Measurements from ENCODE around the gene CD36.

Gene CD36

DNA sequence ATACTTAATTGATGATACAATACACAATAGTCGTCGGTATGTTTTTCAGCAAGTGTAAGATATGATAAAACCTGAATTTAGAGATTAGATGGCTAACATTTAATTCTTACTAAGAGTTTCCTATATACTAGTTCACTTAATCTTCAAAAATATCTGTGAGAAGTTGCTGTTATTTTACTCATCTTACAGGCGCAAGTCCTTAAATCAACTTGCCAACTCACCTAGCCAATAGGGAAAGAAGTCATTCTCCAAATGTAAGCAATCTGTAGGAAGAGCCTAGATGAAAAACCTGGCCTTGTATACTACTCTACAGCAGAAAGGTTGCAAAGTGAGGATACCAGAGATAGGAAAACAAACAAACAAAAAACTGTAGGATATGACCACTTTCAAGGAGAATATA, 10.6 kb downstream of the CD36 start:
- Histone ChIP-seq H2AFZ (ENCODE audit: low read depth) (no peak overlapping the region), H3K9ac (no peak overlapping the region), H3K27me3 (ENCODE audit: insufficient read depth, low read depth) (no peaks in the 10 kb centered on the region), H4K20me1 (ENCODE audit: insufficient read depth) (no peaks in the 10 kb centered on the region), H3K27ac (no peak overlapping the region), H3K4me3 (IDR thresholded peaks at IDR 0.05; ENCODE audit: insufficient read depth, low read depth, low read length) (no peak overlapping the region), H3K79me2 (ENCODE audit: insufficient read depth, low read depth) (no peaks in the 10 kb centered on the region), H3K36me3 (ENCODE audit: insufficient read depth) (no peaks in the 10 kb centered on the region), H3K4me1 (ENCODE audit: low read depth, poor library complexity, severe bottlenecking) (no peaks in the 10 kb centered on the region), H3K4me2 (no peak overlapping the region)
- TF ChIP-seq, protein P1, sequence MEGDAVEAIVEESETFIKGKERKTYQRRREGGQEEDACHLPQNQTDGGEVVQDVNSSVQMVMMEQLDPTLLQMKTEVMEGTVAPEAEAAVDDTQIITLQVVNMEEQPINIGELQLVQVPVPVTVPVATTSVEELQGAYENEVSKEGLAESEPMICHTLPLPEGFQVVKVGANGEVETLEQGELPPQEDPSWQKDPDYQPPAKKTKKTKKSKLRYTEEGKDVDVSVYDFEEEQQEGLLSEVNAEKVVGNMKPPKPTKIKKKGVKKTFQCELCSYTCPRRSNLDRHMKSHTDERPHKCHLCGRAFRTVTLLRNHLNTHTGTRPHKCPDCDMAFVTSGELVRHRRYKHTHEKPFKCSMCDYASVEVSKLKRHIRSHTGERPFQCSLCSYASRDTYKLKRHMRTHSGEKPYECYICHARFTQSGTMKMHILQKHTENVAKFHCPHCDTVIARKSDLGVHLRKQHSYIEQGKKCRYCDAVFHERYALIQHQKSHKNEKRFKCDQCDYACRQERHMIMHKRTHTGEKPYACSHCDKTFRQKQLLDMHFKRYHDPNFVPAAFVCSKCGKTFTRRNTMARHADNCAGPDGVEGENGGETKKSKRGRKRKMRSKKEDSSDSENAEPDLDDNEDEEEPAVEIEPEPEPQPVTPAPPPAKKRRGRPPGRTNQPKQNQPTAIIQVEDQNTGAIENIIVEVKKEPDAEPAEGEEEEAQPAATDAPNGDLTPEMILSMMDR (conservative IDR thresholded peaks at IDR 0.05; ENCODE audit: low read depth, low read length), result no peak

DNA sequence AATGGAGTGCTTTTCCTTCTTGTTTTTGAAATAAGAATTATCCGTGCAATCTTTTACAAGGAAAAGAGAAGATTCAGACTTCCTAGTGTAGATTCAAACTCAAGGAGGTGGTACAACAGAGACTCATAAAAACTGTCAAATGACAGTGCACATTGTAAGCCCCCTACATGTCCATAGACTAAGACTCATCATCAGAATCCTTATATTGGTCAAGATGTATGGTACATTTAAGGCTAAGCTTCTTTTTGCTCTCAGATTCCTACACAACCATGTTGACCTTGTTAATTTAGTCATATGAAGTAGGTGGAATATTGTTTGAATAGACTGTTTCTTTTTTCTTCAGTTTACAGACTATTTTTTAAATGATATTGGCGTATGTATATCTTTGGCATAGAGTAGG, 11.6 kb downstream of the CD36 start:
- H3K9ac ChIP-seq, result no peak overlapping the region
- H2AFZ ChIP-seq (ENCODE audit: low read depth), result no peak overlapping the region
- TF ChIP-seq, protein P1 (conservative IDR thresholded peaks at IDR 0.05; ENCODE audit: low read depth, low read length), result no peak
- H3K36me3 ChIP-seq (ENCODE audit: insufficient read depth), result no peaks in the 10 kb centered on the region
- no peak overlapping the region for H3K27ac ChIP-seq
- H3K4me1 ChIP-seq (ENCODE audit: low read depth, poor library complexity, severe bottlenecking), result no peaks in the 10 kb centered on the region
- no peaks in the 10 kb centered on the region for H3K27me3 ChIP-seq (ENCODE audit: insufficient read depth, low read depth)
- H3K4me3 ChIP-seq (IDR thresholded peaks at IDR 0.05; ENCODE audit: insufficient read depth, low read depth, low read length), result no peak overlapping the region
- H3K79me2 ChIP-seq (ENCODE audit: insufficient read depth, low read depth), result no peaks in the 10 kb centered on the region
- no peak overlapping the region for H3K4me2 ChIP-seq
- no peaks in the 10 kb centered on the region for H4K20me1 ChIP-seq (ENCODE audit: insufficient read depth)

DNA sequence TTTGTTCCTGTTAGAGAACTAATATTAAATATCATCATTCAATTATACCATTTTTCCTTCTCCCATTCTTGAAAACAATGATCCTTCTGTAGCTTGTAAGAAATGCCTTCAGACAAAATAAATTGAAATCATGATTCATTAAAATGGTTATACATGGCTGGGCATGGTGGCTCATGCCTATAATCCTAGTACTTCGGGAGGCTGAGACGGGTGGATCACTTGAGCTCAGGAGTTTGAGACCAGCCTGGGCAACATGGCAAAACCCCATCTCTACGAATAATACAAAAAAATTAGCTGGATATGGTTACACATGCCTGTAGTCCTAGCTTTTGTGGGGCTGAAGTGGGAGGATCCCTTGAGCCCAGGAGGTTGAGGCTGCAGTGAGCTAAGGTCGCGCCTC, 13.0 kb downstream of the CD36 start:
- Histone ChIP-seq H3K4me2 (no peak overlapping the region), H3K36me3 (ENCODE audit: insufficient read depth) (no peaks in the 10 kb centered on the region), H3K27me3 (ENCODE audit: insufficient read depth, low read depth) (no peaks in the 10 kb centered on the region), H3K9ac (no peak overlapping the region), H4K20me1 (ENCODE audit: insufficient read depth) (no peaks in the 10 kb centered on the region), H2AFZ (ENCODE audit: low read depth) (no peak overlapping the region), H3K79me2 (ENCODE audit: insufficient read depth, low read depth) (no peaks in the 10 kb centered on the region), H3K4me1 (ENCODE audit: low read depth, poor library complexity, severe bottlenecking) (no peaks in the 10 kb centered on the region), H3K27ac (no peak overlapping the region), H3K4me3 (IDR thresholded peaks at IDR 0.05; ENCODE audit: insufficient read depth, low read depth, low read length) (no peak overlapping the region)
- TF ChIP-seq, protein P1 (conservative IDR thresholded peaks at IDR 0.05; ENCODE audit: low read depth, low read length), result no peak

DNA sequence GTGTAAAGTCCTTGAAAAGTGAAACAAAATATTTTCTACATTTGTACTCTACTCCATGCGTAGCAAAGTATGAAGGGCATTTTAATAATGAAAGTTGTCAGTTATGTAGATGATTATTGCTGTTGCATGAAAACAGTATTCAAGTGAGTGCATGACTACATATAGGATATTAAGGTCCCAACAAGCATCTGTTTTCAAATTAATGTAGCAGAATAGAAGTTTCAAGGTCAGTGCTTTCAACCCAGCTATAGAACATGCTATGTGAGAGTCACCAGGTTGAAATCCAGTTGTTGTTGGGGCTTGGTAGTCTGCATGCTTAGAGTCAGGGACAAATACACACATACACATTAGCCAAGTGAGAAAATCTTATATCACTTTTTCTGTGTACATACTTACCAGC, 14.8 kb downstream of the CD36 start:
- Histone ChIP-seq H4K20me1 (ENCODE audit: insufficient read depth) (no peaks in the 10 kb centered on the region), H3K79me2 (ENCODE audit: insufficient read depth, low read depth) (no peaks in the 10 kb centered on the region), H3K4me1 (ENCODE audit: low read depth, poor library complexity, severe bottlenecking) (no peaks in the 10 kb centered on the region), H3K27ac (no peak overlapping the region), H3K9ac (no peak overlapping the region), H3K27me3 (ENCODE audit: insufficient read depth, low read depth) (no peaks in the 10 kb centered on the region), H3K36me3 (ENCODE audit: insufficient read depth) (no peaks in the 10 kb centered on the region), H3K4me3 (IDR thresholded peaks at IDR 0.05; ENCODE audit: insufficient read depth, low read depth, low read length) (no peak overlapping the region), H3K4me2 (no peak overlapping the region), H2AFZ (ENCODE audit: low read depth) (no peak overlapping the region)
- TF ChIP-seq, protein P1 (conservative IDR thresholded peaks at IDR 0.05; ENCODE audit: low read depth, low read length), result no peak

Data from KMS-11 (cell line).